Stomach smooth muscle (tissue), 2 donors: Measurements from ENCODE around the gene ZNF423.

Experiments
- H3K27ac ChIP-seq: one replicate; pipeline ENCODE4 v1.7.0; 2013; ENCODE audit warnings: mild to moderate bottlenecking, low read length, inconsistent platforms
- H3K27me3 ChIP-seq, 2 donors: one replicate each; pipeline ENCODE4 v1.7.0; 2013; ENCODE audit warnings: low read length in 2 of 2; ENCODE audit not compliant: insufficient read depth in 2 of 2, control insufficient read depth in 1 of 2
- H3K36me3 ChIP-seq, 2 donors: one replicate each; pipeline ENCODE4 v1.7.0; 2013; ENCODE audit warnings: low read length in 2 of 2; ENCODE audit not compliant: control insufficient read depth in 2 of 2, insufficient read depth in 2 of 2
- H3K4me1 ChIP-seq: one replicate; pipeline ENCODE4 v1.7.0; 2013; ENCODE audit warnings: low read length; ENCODE audit not compliant: control insufficient read depth, insufficient read depth
- H3K4me3 ChIP-seq, 2 donors: one replicate each; pipeline ENCODE4 v1.7.0; 2013; ENCODE audit warnings: low read length in 2 of 2
- H3K9ac ChIP-seq, 2 donors: one replicate each; pipeline ENCODE4 v1.7.0; 2013; ENCODE audit warnings: low read length in 2 of 2, mild to moderate bottlenecking in 1 of 2
- H3K9me3 ChIP-seq, 2 donors: one replicate each; pipeline ENCODE4 v1.7.0; 2013; ENCODE audit warnings: low read length in 2 of 2; ENCODE audit not compliant: control insufficient read depth in 2 of 2
- donor health status: healthy.
- donor health status: Pancreatic carcinoma.

Gene ZNF423

GRCh38 chr16:49725651-49726050, 130.3 kb downstream of the ZNF423 start:
- Histone ChIP-seq H3K4me1 (no peaks in the 10 kb centered on the region), H3K27me3 (no peaks in the 10 kb centered on the region), H3K9ac (no peak overlapping the region), H3K9me3 (peaks cover 0 to 9% of the 10 kb centered on the region in 2 donors), H3K36me3 (peaks cover 3 to 5% of the 10 kb centered on the region in 2 donors), H3K4me3 (no peak overlapping the region), H3K27ac (no peak overlapping the region)

GRCh38 chr16:49724774-49725173, 131.1 kb downstream of the ZNF423 start:
- Histone ChIP-seq H3K9ac (no peak overlapping the region), H3K4me1 (no peaks in the 10 kb centered on the region), H3K36me3 (peaks cover 0 to 2% of the 10 kb centered on the region in 2 donors), H3K27me3 (no peaks in the 10 kb centered on the region), H3K4me3 (no peak overlapping the region), H3K27ac (no peak overlapping the region), H3K9me3 (peaks cover 0 to 2% of the 10 kb centered on the region in 2 donors)

GRCh38 chr16:49723310-49723709, 132.6 kb downstream of the ZNF423 start:
- Histone ChIP-seq H3K9ac (no peak overlapping the region), H3K4me3 (no peak overlapping the region), H3K27me3 (no peaks in the 10 kb centered on the region), H3K4me1 (no peaks in the 10 kb centered on the region), H3K27ac (no peak overlapping the region), H3K36me3 (no peaks in the 10 kb centered on the region), H3K9me3 (no peaks in the 10 kb centered on the region)

GRCh38 chr16:49720225-49720624, 135.7 kb downstream of the ZNF423 start:
- H3K9me3 ChIP-seq = no peaks in the 10 kb centered on the region
- H3K4me1 ChIP-seq = no peaks in the 10 kb centered on the region
- no peak overlapping the region for H3K4me3 ChIP-seq
- H3K36me3 ChIP-seq = no peaks in the 10 kb centered on the region
- no peaks in the 10 kb centered on the region for H3K27me3 ChIP-seq
- no peak overlapping the region for H3K9ac ChIP-seq
- no peak overlapping the region for H3K27ac ChIP-seq

- no peak overlapping the region for H3K4me3 ChIP-seq
- H3K27ac ChIP-seq = no peak overlapping the region
Measured at GRCh38 chr16:49717689-49718088, 138.2 kb downstream of the ZNF423 start.

GRCh38 chr16:49716339-49716934, 139.5 kb downstream of the ZNF423 start:
- no peaks in the 10 kb centered on the region for H3K9me3 ChIP-seq
- H3K36me3 ChIP-seq = no peaks in the 10 kb centered on the region
- no peak overlapping the region for H3K27ac ChIP-seq
- H3K4me1 ChIP-seq = no peaks in the 10 kb centered on the region
- no peaks in the 10 kb centered on the region for H3K27me3 ChIP-seq
- no peak overlapping the region for H3K4me3 ChIP-seq
- no peak overlapping the region for H3K9ac ChIP-seq

More at GRCh38 chr16:49717689-49718088, 138.2 kb downstream of the ZNF423 start:
- Histone ChIP-seq H3K4me1 (no peaks in the 10 kb centered on the region), H3K9ac (no peak overlapping the region), H3K36me3 (no peaks in the 10 kb centered on the region), H3K27me3 (no peaks in the 10 kb centered on the region), H3K9me3 (no peaks in the 10 kb centered on the region)

GRCh38 chr16:49713770-49714169, 142.1 kb downstream of the ZNF423 start:
- Histone ChIP-seq H3K27ac (no peak overlapping the region), H3K4me1 (no peaks in the 10 kb centered on the region), H3K36me3 (no peaks in the 10 kb centered on the region), H3K9me3 (no peaks in the 10 kb centered on the region), H3K27me3 (no peaks in the 10 kb centered on the region), H3K4me3 (no peak overlapping the region), H3K9ac (no peak overlapping the region)

- Histone ChIP-seq H3K9ac (no peak overlapping the region), H3K36me3 (no peaks in the 10 kb centered on the region), H3K27ac (no peak overlapping the region), H3K4me3 (no peak overlapping the region), H3K27me3 (no peaks in the 10 kb centered on the region), H3K9me3 (no peaks in the 10 kb centered on the region), H3K4me1 (no peaks in the 10 kb centered on the region)
Measured at GRCh38 chr16:49712542-49712941, 143.4 kb downstream of the ZNF423 start.

- Histone ChIP-seq H3K4me3 (no peak overlapping the region), H3K36me3 (no peaks in the 10 kb centered on the region), H3K9ac (no peak overlapping the region), H3K27ac (no peak overlapping the region), H3K27me3 (no peaks in the 10 kb centered on the region), H3K4me1 (no peaks in the 10 kb centered on the region), H3K9me3 (no peaks in the 10 kb centered on the region)
Measured at GRCh38 chr16:49712106-49712505, 143.8 kb downstream of the ZNF423 start.

GRCh38 chr16:49709057-49709456, 146.9 kb downstream of the ZNF423 start:
- no peaks in the 10 kb centered on the region for H3K36me3 ChIP-seq
- H3K4me3 ChIP-seq = no peak overlapping the region
- H3K27me3 ChIP-seq = no peaks in the 10 kb centered on the region
- H3K9ac ChIP-seq = no peak overlapping the region
- H3K9me3 ChIP-seq = no peaks in the 10 kb centered on the region
- no peak overlapping the region for H3K27ac ChIP-seq
- no peaks in the 10 kb centered on the region for H3K4me1 ChIP-seq

GRCh38 chr16:49708491-49708890, 147.4 kb downstream of the ZNF423 start:
- H3K27ac ChIP-seq = no peak overlapping the region
- no peaks in the 10 kb centered on the region for H3K27me3 ChIP-seq
- no peaks in the 10 kb centered on the region for H3K36me3 ChIP-seq
- no peaks in the 10 kb centered on the region for H3K4me1 ChIP-seq
- no peak overlapping the region for H3K4me3 ChIP-seq
- no peak overlapping the region for H3K9ac ChIP-seq
- H3K9me3 ChIP-seq = no peaks in the 10 kb centered on the region
